ENCODE results near the gene LGMN.
A peak's percentile ranks its signal among the peaks of the same experiment; 100 is the strongest.
"Not testable (repeated sequence)": the region's sequence is repeated elsewhere in the genome, so short reads cannot be mapped to it uniquely, and the experiment has no call there.

Gene LGMN

DNA sequence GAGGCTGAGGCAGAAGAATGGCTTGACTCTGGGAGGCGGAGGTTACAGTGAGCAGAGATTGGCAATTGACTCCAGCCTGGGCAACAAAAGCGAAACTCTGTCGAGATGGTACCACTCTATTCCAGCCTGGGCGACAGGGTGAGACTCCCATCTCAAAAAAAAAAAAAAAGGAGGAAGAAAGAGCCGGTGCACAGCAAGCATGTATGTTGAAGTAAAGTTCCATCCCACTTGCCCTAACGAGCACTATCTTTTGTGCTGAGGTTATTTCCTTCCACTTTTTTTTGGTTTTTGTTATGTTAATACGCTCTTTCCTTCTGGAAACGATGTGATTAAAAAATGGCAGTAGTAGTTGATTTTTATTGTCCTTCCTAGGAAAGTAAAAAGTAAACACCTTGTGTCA lies 26.1 kb upstream of the LGMN start:
- H3K4me3 ChIP-seq = no peak overlapping the region
- peak overlapping the region in 1 of 2 donors; percentile 41 for H3K27ac ChIP-seq
- TF ChIP-seq CTCF (IDR thresholded peaks at IDR 0.05) = no peak
- DNase-seq (ENCODE audit: low spot score) = no peak

DNA sequence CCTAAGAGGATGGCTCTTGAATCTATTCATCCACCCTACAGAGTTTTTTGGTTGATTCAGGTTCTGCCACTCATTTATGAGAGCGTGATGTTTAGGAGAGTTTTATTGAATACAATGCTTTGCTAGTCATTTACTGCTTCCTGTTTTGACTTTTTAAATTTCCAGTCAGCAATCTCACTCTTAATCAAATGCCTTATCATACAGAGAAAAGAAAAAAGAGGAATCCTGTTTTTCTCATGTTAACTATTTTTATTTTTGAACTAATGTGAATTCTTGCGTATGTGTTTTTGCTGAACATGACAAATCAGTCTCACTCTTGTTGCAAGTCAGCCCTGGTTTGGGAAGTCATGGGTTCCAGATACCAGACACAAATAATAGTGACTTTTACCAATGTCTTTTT lies 22.1 kb upstream of the LGMN start:
- no peak for DNase-seq (ENCODE audit: low spot score)
- no peak for TF ChIP-seq CTCF (IDR thresholded peaks at IDR 0.05)
- Histone ChIP-seq H3K27ac (no peak overlapping the region), H3K4me3 (no peak overlapping the region)

DNA sequence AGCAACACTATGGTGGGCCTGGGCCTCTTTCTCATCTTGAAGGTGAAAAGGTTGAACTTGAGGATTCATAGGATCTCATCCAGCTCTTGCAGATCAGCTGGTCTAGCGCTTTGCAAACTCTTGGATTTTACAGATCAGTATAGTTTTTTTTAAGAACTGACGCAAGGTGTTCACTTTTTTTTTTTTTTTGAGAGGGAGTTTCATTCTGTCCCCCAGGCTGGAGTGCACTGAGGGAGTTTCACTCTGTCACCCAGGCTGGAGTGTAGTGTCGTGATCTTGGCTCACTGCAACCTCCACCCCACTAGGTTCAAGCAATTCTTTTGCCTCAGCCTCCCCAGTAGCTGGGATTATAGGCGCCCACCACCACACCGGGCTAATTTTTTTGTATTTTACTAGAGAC lies 20.4 kb upstream of the LGMN start:
- DNase-seq (ENCODE audit: low spot score) = no peak
- TF ChIP-seq CTCF (IDR thresholded peaks at IDR 0.05) = no peak
- Histone ChIP-seq H3K4me3 (no peak overlapping the region), H3K27ac (no peak overlapping the region)

- not testable (repeated sequence) for H3K27ac ChIP-seq; H3K4me3 ChIP-seq; DNase-seq (ENCODE audit: low spot score)
Measured at GRCh38 chr14:92768236-92768635, 19.8 kb upstream of the LGMN start.

GRCh38 chr14:92763666-92764631 lies 15.5 kb upstream of the LGMN start:
- not testable (repeated sequence) for H3K4me3 ChIP-seq; DNase-seq (ENCODE audit: low spot score)
- peak overlapping the region in 1 of 2 donors; percentile 11 for H3K27ac ChIP-seq

GRCh38 chr14:92760524-92760805 lies 12.0 kb upstream of the LGMN start:
- no peak for TF ChIP-seq CTCF (IDR thresholded peaks at IDR 0.05)
- no peak for DNase-seq (ENCODE audit: low spot score)
- no peak overlapping the region for H3K4me3 ChIP-seq
- no peak overlapping the region for H3K27ac ChIP-seq

DNA sequence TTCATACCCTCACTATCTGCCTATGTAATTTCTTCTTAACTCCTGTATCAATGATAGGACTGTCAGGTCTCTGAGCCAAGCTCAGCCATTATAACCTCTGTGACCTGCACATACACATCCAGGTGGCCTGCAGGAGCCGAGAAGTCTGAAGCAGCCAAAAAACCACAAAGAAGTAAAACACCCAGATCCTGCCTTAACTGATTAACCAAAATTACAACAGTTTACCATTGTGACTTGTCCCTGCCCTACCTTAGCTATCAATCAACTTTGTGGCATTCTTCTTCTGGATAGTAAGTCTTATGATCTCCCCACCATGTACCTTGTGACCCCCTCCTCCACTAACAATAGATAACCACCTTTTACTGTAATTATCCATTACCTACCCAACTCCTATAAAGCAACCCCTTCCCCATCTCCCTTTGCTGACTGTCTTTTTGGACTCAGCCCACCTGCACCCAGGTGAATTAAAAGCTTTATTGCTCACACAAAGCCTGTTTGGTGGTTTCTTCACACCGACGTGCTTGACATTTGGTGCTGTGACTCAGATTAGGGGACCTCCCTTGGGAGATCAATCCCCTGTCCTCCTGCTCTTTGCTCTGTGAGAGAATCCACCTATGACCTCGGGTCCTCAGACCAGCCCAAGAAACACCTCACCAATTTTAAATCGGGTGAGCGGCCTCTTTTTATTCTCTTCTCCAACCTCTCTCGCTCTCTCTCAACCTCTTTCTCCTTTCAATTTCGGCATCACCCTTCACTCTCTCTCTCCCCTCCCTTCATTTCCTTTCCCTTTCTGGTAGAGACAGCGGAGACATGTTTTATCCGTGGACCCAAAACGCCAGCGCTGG lies 11.5 kb upstream of the LGMN start:
- Histone ChIP-seq H3K27ac (no peak overlapping the region), H3K4me3 (no peak overlapping the region)
- DNase-seq (ENCODE audit: low spot score) = no peak
- no peak for TF ChIP-seq CTCF (IDR thresholded peaks at IDR 0.05)

DNA sequence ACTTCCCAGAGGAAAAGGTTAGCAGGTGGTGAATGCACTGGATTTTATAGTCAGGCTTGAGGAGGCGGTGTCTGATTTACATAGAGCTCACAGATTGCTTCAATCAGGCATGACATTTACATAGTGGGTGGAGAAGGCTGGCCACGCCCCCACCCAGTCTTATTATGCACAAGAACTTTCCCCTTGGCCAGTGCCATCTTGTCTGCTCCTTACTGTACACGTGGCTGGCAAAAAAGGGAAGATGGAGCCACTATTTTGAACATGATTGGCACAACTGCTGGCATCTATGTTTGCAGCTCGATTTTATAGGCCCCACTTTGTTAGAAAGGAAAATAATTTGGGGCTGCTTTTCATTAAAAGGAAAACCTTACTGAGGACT lies 10.9 kb upstream of the LGMN start:
- TF ChIP-seq CTCF (IDR thresholded peaks at IDR 0.05) = no peak
- no peak for DNase-seq (ENCODE audit: low spot score)
- Histone ChIP-seq H3K27ac (no peak overlapping the region), H3K4me3 (no peak overlapping the region)

All from coronary artery (tissue), 2 donors.